Loucy (cell line): ENCODE measurements around the gene TMEM273.

Experiments
- EZH2phosphoT487 ChIP-seq: fragments of 200-600 bp; IDR thresholded peaks from 2 replicates; pipeline ENCODE4 v1.6.1; 2018; ENCODE audit warnings: antibody characterized with exemption, mild to moderate bottlenecking, moderate library complexity, borderline replicate concordance
- TF ChIP-seq, protein P1 (sequence below): fragments of 200-600 bp; sonication (generic); conservative IDR thresholded peaks from 2 replicates; pipeline ENCODE4 v1.5.1; 2014; ENCODE audit warnings: mild to moderate bottlenecking, antibody characterized with exemption, low read length

DNA sequence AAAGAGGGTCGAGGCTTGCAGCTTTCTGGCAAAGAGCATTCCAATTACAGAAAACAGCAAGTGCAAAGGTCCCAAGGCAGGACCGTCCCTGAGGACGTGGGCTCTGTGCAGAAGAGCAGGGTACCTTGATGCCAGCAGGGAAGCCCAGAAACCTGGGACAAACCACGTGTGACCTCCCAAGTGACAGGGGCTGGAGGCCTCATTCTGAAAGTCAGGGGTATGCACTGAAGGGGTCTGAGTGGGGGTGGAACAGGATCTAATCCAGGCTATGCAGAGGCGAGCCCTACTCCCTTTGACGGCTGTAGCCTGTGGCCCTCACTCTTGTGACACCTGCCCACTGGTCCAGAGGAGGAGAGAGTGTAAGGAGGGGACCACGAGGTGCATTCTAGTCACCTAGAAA lies 22.9 kb downstream of the TMEM273 start:
- TF ChIP-seq, protein P1, sequence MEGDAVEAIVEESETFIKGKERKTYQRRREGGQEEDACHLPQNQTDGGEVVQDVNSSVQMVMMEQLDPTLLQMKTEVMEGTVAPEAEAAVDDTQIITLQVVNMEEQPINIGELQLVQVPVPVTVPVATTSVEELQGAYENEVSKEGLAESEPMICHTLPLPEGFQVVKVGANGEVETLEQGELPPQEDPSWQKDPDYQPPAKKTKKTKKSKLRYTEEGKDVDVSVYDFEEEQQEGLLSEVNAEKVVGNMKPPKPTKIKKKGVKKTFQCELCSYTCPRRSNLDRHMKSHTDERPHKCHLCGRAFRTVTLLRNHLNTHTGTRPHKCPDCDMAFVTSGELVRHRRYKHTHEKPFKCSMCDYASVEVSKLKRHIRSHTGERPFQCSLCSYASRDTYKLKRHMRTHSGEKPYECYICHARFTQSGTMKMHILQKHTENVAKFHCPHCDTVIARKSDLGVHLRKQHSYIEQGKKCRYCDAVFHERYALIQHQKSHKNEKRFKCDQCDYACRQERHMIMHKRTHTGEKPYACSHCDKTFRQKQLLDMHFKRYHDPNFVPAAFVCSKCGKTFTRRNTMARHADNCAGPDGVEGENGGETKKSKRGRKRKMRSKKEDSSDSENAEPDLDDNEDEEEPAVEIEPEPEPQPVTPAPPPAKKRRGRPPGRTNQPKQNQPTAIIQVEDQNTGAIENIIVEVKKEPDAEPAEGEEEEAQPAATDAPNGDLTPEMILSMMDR = no peak
- TF ChIP-seq EZH2phosphoT487 = no peak
